Activated naive CD8-positive, alpha-beta T cell treated with anti-CD3 and anti-CD28 coated beads, Interleukin-2, amount 50 U/mL, for 24 hours (primary cell): ENCODE data around the gene ANK2.
"Not testable (repeated sequence)": the region's sequence is repeated elsewhere in the genome, so short reads cannot be mapped to it uniquely, and the experiment has no call there.

Experiments used
- ATAC-seq: fragments of 150-1000 bp; cut with Tn5 transposase; one replicate; pipeline ENCODE4 v1.10.0; 2021
- DNase-seq: peaks from one replicate; pipeline ENCODE4 v3.0.0; 2021
- H3K27ac Mint-ChIP-seq: one replicate; pipeline ENCODE4 v1.8.0; 2021; ENCODE audit warnings: mild to moderate bottlenecking, mixed read lengths
- H3K27me3 Mint-ChIP-seq: one replicate; pipeline ENCODE4 v1.8.0; 2021; ENCODE audit warnings: mixed read lengths
- H3K36me3 Mint-ChIP-seq: one replicate; pipeline ENCODE4 v1.8.0; 2021; ENCODE audit warnings: low read depth, mixed read lengths
- H3K4me1 Mint-ChIP-seq: one replicate; pipeline ENCODE4 v1.8.0; 2021; ENCODE audit warnings: mixed read lengths
- H3K4me3 Mint-ChIP-seq: one replicate; pipeline ENCODE4 v1.8.0; 2021; ENCODE audit warnings: mild to moderate bottlenecking, moderate library complexity, mixed read lengths
- H3K9me3 Mint-ChIP-seq: one replicate; pipeline ENCODE4 v1.8.0; 2021; ENCODE audit warnings: mixed read lengths

ANK2 gene

DNA sequence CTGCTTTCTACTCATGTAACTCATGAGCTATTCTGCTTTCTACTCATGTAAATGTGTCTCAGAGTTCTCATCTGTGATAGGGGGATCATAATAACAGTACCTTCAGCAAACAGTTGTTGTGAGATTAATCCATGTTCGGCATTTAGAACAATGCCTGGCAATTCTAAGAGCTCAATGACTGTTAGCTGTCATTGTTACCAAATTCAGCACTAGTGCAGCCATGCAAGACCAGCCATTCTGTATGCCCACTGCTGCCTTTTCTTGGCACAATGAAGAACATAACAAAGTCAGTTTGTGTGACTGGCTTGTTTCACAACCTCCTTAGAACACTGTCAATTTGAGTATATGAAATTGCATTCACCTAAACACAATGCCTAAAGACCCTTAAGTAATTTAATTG, 163.2 kb downstream of the ANK2 start:
- Mint-ChIP-seq H3K4me3 (no peak overlapping the region), H3K27me3 (no peaks in the 10 kb centered on the region), H3K36me3 (no peaks in the 10 kb centered on the region), H3K27ac (no peak overlapping the region), H3K9me3 (no peaks in the 10 kb centered on the region), H3K4me1 (no peaks in the 10 kb centered on the region)
- DNase-seq, result no peak
- ATAC-seq, result no peak

DNA sequence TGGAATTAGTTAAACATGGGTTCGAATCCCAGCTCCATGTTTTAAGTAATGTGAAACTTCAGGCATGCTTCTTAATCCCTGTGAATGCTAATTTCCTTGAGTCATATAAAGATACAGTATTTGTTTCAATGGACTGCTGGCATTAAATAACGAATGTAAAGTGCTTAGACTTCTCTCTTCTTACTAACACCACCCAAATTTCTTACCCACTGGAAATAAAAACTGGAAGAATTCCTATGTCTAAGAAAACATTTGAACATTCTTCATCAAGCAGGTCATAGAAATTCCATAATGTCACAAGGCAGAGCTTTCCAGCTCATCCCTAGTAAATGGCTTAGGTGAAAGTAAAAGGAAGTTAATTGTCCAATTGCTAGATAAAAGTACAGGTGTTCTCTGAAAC, 172.5 kb downstream of the ANK2 start:
- Mint-ChIP-seq H3K36me3 (no peaks in the 10 kb centered on the region), H3K4me1 (no peaks in the 10 kb centered on the region), H3K4me3 (no peak overlapping the region), H3K9me3 (no peaks in the 10 kb centered on the region), H3K27me3 (peaks cover 3% of the 10 kb centered on the region), H3K27ac (no peak overlapping the region)
- ATAC-seq, result no peak
- no peak for DNase-seq

DNA sequence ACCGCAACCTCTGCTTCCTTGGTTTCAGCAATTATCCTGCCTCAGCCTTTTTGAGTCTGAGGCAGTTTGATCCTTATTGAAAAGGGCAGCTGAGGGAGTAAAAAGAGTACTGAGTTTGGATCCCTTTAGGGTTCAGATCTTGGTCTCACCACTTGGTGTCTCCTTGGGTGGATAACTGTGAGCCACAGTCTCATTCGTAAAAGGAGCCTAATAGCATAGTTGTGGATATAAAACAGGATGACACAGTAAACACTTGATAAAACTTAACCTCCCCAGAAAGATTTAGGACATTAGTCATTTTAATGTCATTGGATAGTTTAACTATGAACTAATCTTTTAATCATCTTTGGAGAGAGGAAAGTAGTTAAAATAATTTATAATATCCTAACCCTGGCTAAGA, 173.0 kb downstream of the ANK2 start:
- Mint-ChIP-seq H3K9me3 (no peaks in the 10 kb centered on the region), H3K27me3 (peaks cover 3% of the 10 kb centered on the region), H3K36me3 (no peaks in the 10 kb centered on the region), H3K4me1 (no peaks in the 10 kb centered on the region), H3K27ac (no peak overlapping the region), H3K4me3 (no peak overlapping the region)
- ATAC-seq (no peak), DNase-seq (no peak)

DNA sequence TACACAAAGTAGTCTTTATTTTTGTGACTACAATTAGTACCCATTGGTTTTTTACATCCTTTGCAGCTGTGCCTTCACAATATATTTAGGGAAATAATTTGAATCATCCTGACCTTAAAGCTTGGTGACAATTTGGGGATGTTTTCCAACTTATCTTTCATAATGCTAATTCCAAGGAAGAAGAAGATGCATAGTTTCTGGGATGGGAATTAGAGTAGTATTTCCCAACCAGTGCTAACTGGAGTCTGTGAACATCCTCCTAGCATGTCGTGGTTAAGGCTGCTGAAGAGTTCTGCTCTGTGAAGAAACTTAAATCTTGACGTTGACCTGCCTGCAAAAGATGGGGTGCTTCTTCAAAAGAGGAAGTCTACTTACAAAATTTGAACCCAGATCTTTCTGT, 173.5 kb downstream of the ANK2 start:
- Mint-ChIP-seq H3K36me3 (no peaks in the 10 kb centered on the region), H3K4me3 (no peak overlapping the region), H3K9me3 (no peaks in the 10 kb centered on the region), H3K4me1 (no peaks in the 10 kb centered on the region), H3K27ac (no peak overlapping the region), H3K27me3 (peaks cover 3% of the 10 kb centered on the region)
- ATAC-seq (no peak), DNase-seq (no peak)

DNA sequence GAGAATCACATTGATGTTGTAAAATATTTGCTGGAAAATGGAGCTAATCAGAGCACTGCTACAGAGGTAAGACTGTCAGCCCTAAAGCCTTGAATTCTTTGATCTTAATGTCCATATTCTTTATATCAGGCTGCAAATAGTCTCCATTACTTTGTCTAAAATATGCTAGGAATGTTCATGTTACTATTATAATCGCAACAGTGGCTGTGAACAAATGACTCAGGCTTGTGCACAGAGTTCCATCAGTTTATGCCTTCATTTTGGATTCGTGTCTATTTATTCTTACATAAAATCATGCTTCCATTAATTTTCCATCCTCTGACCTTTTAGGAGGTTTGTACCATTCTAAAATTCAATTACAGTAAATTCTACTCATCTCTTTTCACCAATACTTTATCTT, 182.7 kb downstream of the ANK2 start:
- peaks cover 1% of the 10 kb centered on the region for H3K27me3 Mint-ChIP-seq
- no peaks in the 10 kb centered on the region for H3K4me1 Mint-ChIP-seq

DNA sequence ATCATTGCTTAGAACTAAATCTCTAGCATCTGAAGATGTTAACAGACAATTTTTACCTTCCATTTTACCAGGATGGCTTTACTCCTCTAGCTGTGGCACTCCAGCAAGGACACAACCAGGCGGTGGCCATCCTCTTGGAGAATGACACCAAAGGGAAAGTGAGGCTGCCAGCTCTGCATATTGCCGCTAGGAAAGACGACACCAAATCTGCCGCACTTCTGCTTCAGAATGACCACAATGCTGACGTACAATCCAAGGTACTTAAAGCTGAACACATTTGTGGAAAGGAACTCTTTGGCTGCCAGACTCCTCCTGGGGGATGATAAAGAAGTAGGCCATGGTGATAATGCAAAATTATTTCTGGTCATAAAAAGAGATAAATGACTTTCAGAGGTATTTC, 187.5 kb downstream of the ANK2 start:
- no peaks in the 10 kb centered on the region for H3K4me1 Mint-ChIP-seq
- no peaks in the 10 kb centered on the region for H3K36me3 Mint-ChIP-seq
- H3K4me3 Mint-ChIP-seq, result no peak overlapping the region
- H3K27me3 Mint-ChIP-seq, result peaks cover 1% of the 10 kb centered on the region
- ATAC-seq, result no peak
- no peak for DNase-seq
- H3K27ac Mint-ChIP-seq, result no peak overlapping the region
- no peaks in the 10 kb centered on the region for H3K9me3 Mint-ChIP-seq

More for the DNA sequence above, 182.7 kb downstream of the ANK2 start:
- DNase-seq (no peak), ATAC-seq (no peak)
- no peaks in the 10 kb centered on the region for H3K36me3 Mint-ChIP-seq
- H3K9me3 Mint-ChIP-seq, result no peaks in the 10 kb centered on the region
- H3K27ac Mint-ChIP-seq, result no peak overlapping the region
- H3K4me3 Mint-ChIP-seq, result no peak overlapping the region

DNA sequence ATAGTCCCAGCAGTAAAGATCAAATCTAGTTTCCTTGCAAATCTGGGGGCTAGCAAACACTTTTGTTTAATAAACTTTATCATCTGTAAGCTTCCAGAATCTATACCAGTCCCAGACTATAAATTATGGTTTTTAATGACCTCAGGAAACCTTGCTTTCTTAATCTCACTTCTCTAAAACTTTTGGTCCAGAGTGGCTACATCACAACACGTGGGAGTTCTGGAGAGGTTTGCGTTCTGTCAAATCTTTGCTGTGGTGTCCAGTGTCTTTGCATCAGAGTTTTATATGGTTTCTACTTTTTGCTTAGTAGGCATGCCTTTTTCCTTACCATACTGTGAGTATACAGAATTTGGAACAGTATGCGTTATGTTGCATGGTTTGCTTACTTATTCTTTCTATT, 193.9 kb downstream of the ANK2 start:
- H3K4me1 Mint-ChIP-seq, result no peaks in the 10 kb centered on the region
- DNase-seq (no peak), ATAC-seq (no peak)
- H3K36me3 Mint-ChIP-seq, result no peaks in the 10 kb centered on the region
- H3K27ac Mint-ChIP-seq, result no peak overlapping the region
- H3K9me3 Mint-ChIP-seq, result peaks cover 6% of the 10 kb centered on the region
- no peak overlapping the region for H3K4me3 Mint-ChIP-seq
- peaks cover 4% of the 10 kb centered on the region for H3K27me3 Mint-ChIP-seq

DNA sequence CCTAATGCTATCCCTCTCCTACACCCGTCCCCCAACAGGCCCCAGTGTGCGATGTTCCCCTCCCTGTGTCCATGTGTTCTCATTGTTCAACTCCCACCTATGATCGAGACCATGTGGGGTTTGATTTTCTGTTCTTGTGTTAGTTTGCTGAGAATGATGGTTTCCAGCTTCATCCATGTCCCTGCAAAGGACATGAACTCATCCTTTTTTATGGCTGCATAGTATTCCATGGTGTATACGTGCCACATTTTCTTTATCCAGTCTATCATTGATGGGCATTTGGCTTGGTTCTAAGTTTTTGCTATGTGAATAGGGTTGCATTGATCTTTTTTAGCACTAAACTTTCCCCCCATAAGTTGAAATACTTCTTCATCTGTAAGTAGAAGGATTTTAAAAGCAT, 195.3 kb downstream of the ANK2 start:
- not testable (repeated sequence) for H3K27ac Mint-ChIP-seq, H3K9me3 Mint-ChIP-seq, ATAC-seq, H3K4me1 Mint-ChIP-seq, DNase-seq, H3K36me3 Mint-ChIP-seq, H3K4me3 Mint-ChIP-seq, H3K27me3 Mint-ChIP-seq

DNA sequence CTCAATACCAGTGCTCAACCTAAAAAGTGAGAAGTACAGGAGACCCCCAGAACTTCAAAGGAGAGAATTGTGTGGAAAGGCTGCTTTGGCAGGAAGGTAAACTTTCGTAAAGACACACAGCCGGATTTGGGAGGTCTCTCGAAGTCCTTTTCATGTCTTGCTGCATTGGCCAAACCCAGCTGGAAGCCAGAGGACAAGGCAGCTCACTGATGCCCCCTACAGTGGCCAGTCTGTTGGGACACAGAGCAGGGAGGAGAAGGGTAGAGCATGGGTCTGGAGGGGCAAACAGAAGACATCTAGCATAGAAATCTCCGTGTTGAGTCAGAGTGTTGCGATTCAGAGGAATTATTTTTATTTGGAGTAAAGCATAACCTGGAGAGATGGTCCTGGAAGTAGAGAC, 198.9 kb downstream of the ANK2 start:
- Mint-ChIP-seq H3K36me3 (no peaks in the 10 kb centered on the region), H3K9me3 (peaks cover 6% of the 10 kb centered on the region), H3K4me3 (no peak overlapping the region), H3K27me3 (peaks cover 4% of the 10 kb centered on the region), H3K27ac (no peak overlapping the region), H3K4me1 (no peaks in the 10 kb centered on the region)
- ATAC-seq (no peak), DNase-seq (no peak)

DNA sequence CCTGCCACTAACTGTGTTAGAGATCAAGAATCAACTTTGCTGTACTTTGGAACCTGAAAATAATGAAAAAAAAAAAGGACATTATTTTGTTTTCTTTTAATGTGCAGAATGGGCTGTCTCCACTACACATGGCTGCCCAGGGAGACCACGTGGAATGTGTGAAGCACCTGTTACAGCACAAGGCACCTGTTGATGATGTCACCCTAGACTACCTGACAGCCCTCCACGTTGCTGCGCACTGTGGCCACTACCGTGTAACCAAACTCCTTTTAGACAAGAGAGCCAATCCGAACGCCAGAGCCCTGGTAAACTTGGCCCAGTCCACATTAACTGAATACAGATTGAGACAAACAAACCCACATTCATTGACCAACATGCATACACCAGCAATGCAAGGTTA, 206.2 kb downstream of the ANK2 start:
- H3K36me3 Mint-ChIP-seq, result no peaks in the 10 kb centered on the region
- no peaks in the 10 kb centered on the region for H3K9me3 Mint-ChIP-seq
- no peaks in the 10 kb centered on the region for H3K27me3 Mint-ChIP-seq
- H3K4me1 Mint-ChIP-seq, result no peaks in the 10 kb centered on the region
- ATAC-seq (no peak), DNase-seq (no peak)
- H3K4me3 Mint-ChIP-seq, result no peak overlapping the region
- H3K27ac Mint-ChIP-seq, result no peak overlapping the region

DNA sequence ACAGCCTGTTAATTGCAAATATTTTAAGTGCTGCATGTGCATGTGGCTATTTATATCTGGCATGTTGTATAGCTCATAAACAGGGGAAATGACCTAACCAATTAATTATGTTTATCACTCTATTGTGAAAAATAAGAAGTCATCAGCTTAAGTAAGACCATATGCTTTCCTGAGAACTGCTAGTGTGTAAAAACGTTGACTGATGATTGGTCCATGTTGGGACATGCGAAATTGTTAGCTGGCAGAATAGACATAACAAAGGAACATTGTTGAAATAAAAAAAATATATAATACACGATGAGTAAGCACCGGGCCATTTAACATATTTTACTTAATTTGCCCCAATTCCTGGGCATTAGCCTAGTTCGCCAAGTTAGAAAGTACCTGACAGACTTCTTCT, 207.5 kb downstream of the ANK2 start:
- H3K27ac Mint-ChIP-seq, result no peak overlapping the region
- no peak overlapping the region for H3K4me3 Mint-ChIP-seq
- no peak for DNase-seq
- H3K27me3 Mint-ChIP-seq, result no peaks in the 10 kb centered on the region
- H3K4me1 Mint-ChIP-seq, result no peaks in the 10 kb centered on the region
- no peak for ATAC-seq
- no peaks in the 10 kb centered on the region for H3K9me3 Mint-ChIP-seq
- H3K36me3 Mint-ChIP-seq, result no peaks in the 10 kb centered on the region

DNA sequence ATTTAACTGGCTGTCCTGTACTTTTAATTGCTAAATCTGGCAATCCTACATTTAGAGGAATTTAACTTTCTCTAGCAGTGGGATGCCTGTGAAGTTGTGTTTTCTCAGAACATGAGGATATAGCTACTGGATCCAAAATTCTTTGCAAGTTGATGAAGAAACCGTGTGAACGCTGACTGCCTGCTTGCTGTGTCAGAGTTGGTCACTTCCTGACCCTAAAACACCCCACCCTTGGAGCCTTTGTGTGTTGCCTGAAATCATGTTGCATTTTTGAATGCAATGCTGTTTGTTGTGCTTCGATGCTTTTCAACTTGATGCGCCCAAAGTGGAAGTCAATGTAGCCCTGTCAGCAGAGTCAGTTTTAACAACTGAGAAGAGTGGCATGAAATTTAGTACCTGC, 211.2 kb downstream of the ANK2 start:
- no peak overlapping the region for H3K4me3 Mint-ChIP-seq
- no peak overlapping the region for H3K27ac Mint-ChIP-seq
- H3K27me3 Mint-ChIP-seq, result no peaks in the 10 kb centered on the region
- no peaks in the 10 kb centered on the region for H3K36me3 Mint-ChIP-seq
- H3K9me3 Mint-ChIP-seq, result no peaks in the 10 kb centered on the region
- no peak for DNase-seq
- no peaks in the 10 kb centered on the region for H3K4me1 Mint-ChIP-seq
- no peak for ATAC-seq

DNA sequence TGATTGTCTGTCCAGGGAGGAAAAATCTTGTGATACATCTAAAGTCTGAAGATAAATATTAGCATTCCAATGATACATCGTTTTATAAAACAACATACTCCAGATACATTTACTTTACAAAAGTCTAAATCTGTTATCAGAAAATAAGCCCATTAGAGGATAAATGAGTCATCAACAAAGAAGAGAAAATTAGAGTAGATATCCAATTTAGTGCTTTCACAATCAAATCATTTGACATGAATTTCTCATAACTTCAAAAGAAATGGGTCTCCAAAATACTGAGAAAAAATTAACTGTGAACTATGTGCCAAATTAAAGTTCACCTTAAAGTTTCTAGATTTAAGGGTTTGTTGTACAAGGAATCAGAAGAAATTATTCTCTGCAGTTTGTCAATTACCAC, 213.8 kb downstream of the ANK2 start:
- ATAC-seq, result no peak

DNA sequence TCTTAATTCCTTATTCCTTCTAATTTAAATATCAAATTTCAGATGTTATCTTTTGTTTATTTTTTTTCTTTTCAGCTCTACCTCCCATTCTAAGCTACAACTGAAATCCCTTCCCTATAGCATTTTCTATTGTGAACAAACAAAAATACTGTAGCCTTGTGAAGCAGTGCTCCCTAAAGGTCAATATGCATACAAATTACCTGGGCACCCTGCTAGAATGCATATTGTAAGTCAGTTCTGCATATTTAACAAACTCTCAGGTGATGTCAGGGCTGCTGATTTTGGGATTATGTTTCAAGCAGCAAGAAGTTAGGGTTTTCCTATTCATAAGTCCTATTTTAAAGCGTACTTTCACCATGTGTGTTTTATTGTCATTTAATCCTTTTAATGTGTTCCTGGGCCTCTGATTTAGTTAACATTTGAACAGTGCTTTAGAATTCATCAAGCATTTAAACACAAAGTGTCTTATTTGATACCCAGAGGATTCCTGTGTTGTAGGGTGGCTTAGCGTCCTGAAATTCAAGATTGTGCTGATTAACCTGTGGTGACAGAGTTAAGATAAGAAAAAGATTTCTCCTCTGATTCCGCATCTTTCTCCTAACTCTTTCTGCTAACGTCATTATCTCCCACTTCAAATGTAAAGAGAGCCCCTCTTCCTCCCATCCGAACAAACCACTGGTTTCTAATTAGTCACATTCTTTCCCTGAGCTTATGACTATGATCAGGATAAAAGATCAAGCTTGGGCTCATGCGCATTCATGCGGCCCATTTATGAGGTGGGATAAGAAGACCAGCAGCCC, 221.3 kb downstream of the ANK2 start:
- Mint-ChIP-seq H3K36me3 (no peaks in the 10 kb centered on the region), H3K9me3 (peaks cover 4% of the 10 kb centered on the region), H3K27ac (no peak overlapping the region), H3K4me3 (no peak overlapping the region), H3K27me3 (peaks cover 11% of the 10 kb centered on the region), H3K4me1 (no peaks in the 10 kb centered on the region)
- DNase-seq (no peak), ATAC-seq (no peak)

More for the DNA sequence above, 213.8 kb downstream of the ANK2 start:
- H3K27ac Mint-ChIP-seq, result no peak overlapping the region
- no peak for DNase-seq
- H3K4me3 Mint-ChIP-seq, result no peak overlapping the region
- H3K27me3 Mint-ChIP-seq, result peaks cover 2% of the 10 kb centered on the region
- H3K36me3 Mint-ChIP-seq, result no peaks in the 10 kb centered on the region
- H3K9me3 Mint-ChIP-seq, result peaks cover 4% of the 10 kb centered on the region
- H3K4me1 Mint-ChIP-seq, result no peaks in the 10 kb centered on the region

DNA sequence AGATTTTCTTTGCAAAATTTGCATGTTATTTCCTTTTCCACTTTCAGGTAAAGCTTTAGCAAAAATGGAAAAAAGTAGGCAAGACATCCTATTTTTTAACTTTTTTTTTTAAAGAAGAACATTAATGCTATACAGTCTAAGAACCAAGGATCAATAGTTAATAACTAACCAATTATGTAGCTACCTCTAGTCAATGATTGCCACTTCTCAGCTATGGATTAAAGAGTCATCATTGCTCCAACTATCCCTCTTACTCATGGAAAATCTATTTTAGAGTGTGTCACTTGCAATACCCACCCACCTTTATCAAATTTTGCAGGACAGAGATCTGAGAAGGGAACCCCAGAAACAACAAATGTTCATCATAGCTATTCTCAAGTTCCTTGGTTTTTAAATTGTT, 223.1 kb downstream of the ANK2 start:
- ATAC-seq, result no peak
- H3K9me3 Mint-ChIP-seq, result no peaks in the 10 kb centered on the region
- DNase-seq, result no peak
- peaks cover 11% of the 10 kb centered on the region for H3K27me3 Mint-ChIP-seq
- no peaks in the 10 kb centered on the region for H3K4me1 Mint-ChIP-seq
- H3K27ac Mint-ChIP-seq, result no peak overlapping the region
- H3K36me3 Mint-ChIP-seq, result no peaks in the 10 kb centered on the region
- no peak overlapping the region for H3K4me3 Mint-ChIP-seq

DNA sequence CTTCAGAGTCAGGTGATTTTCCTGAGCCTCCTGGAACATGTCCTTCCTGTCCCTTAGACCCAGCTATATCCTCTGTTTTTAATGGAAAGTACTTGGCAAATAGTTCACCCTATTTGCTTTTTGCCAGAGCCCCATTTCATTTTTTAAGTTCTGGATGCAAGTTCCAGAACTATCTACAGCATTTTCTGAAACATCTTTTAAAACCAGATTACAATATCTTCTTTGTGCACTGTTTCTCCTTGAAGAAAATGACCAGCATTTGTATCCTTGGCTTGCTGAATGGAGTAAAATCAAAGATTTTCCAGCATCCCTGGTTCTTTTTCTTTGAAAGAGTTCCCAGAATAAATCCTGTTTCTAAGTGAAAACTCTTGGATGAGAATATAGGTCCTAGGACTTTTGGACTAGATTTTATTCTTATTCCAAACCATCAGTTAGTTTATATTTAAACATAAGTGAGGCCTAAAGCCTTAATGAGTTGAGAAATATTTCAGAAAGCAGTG, 224.3 kb downstream of the ANK2 start:
- Mint-ChIP-seq H3K4me1 (no peaks in the 10 kb centered on the region), H3K9me3 (no peaks in the 10 kb centered on the region), H3K27me3 (peaks cover 17% of the 10 kb centered on the region), H3K27ac (no peak overlapping the region), H3K4me3 (no peak overlapping the region), H3K36me3 (no peaks in the 10 kb centered on the region)
- DNase-seq (no peak), ATAC-seq (no peak)
